Endothelial cell of umbilical vein (primary cell): ENCODE data around the gene OR1N2.

Source experiments
- CTCF ChIP-seq, 2 donors: IDR thresholded peaks; 1 replicate in 1 of 2; 2 replicates in 1 of 2; pipeline ENCODE4 v1.5.1; 2011; ENCODE audit warnings: low read length in 2 of 2, mild to moderate bottlenecking in 2 of 2, moderate library complexity in 2 of 2, control low read depth in 1 of 2, inconsistent platforms in 1 of 2, low read depth in 1 of 2; ENCODE audit not compliant: insufficient read depth in 1 of 2; ENCODE audit errors: extremely low read depth in 1 of 2
- JUN ChIP-seq: IDR thresholded peaks from 2 replicates; pipeline ENCODE4 v1.6.1; 2011; ENCODE audit warnings: borderline replicate concordance, low read depth; ENCODE audit not compliant: insufficient read length, insufficient read depth
- MAX ChIP-seq: IDR thresholded peaks from 2 replicates; pipeline ENCODE4 v1.6.1; 2011; ENCODE audit not compliant: insufficient read depth, insufficient read length
- MYC ChIP-seq: IDR thresholded peaks from one replicate; pipeline ENCODE4 v1.6.1; 2011; ENCODE audit warnings: mild to moderate bottlenecking, low read depth, low read length
- POLR2A ChIP-seq: IDR thresholded peaks from 2 replicates; pipeline ENCODE4 v1.6.1; 2012; ENCODE audit warnings: low read depth, mild to moderate bottlenecking, control low read depth, low read length
- POLR2AphosphoS5 ChIP-seq: IDR thresholded peaks from 2 replicates; pipeline ENCODE4 v1.6.1; 2012; ENCODE audit warnings: low read depth, mild to moderate bottlenecking, control low read depth, low read length, moderate library complexity; ENCODE audit not compliant: insufficient read depth

DNA sequence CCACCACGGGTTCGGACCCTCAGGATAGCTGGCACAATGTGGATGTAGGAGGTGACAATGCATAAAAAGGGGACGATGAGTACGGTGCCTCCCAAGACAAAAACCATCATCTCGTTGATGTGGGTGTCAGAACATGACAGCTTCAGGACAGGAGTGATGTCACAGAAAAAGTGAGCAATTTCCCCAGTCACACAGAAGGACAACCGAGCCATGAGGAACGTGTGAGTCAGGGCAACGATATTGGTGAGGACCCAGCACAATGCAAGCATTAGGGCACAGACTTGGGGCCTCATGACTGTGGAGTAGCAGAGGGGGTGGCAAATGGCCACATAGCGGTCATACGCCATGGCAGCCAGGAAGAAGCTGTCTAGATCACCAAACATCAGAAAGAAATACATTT, 26.3 kb upstream of the OR1N2 start:
- TF ChIP-seq CTCF (IDR thresholded peaks at IDR 0.05; ENCODE audit: extremely low read depth in 1 of 2, insufficient read depth in 1 of 2, low read depth in 1 of 2, low read length in 2 of 2) (no peak), MAX (no peak), POLR2A (no peak), POLR2AphosphoS5 (no peak), MYC (no peak), JUN (no peak)
